SK-N-SH (cell line): ENCODE measurements around the gene ABCA6. TPM values are rescaled to one million over a fixed set of nuclear protein-coding genes. Genes with fewer than 3 reads are reported as not detected.

Source experiments
- CTCF ChIA-PET: fragments of 300-600, 350-600 bp; formaldehyde crosslinking; extraction: SDS; loops from one replicate; lab custom pipeline; 2021; lab: Yijun Ruan, JAX
- POLR2A ChIA-PET: fragments of 350-600 bp; sonication (Branson Sonifier 250); formaldehyde crosslinking; extraction: SDS; loops from one replicate; lab custom pipeline; 2020; ENCODE audit warnings: antibody characterized with exemption, inconsistent platforms; lab: Yijun Ruan, JAX
- DNase-seq: peaks from one replicate; pipeline ENCODE4 v3.0.0; 2012
- H2AFZ ChIP-seq: fragments of 200-600 bp; sonication (generic); 2 replicates; pipeline ENCODE4 v1.8.1; 2016; ENCODE audit warnings: antibody characterized with exemption, mild to moderate bottlenecking, low read depth
- H3F3A ChIP-seq: fragments of 200-600 bp; sonication (generic); replicated peaks from 2 replicates; pipeline ENCODE3; 2016; ENCODE audit warnings: antibody characterized with exemption, mild to moderate bottlenecking; ENCODE audit not compliant: insufficient read depth
- H3K27ac ChIP-seq, 2 experiments: fragments of 200-500 bp in 1 of 2; fragments of 200-600 bp in 1 of 2; sonication (Bioruptor generic) in 1 of 2; sonication (generic), shearing (Covaris generic) in 1 of 2; 2 replicates each; pipeline versions ENCODE4 v1.5.1 to v1.6.1; 2014 to 2016; ENCODE audit warnings: low read depth in 2 of 2, inconsistent platforms in 1 of 2, low read length in 1 of 2, mild to moderate bottlenecking in 1 of 2, mixed read lengths in 1 of 2
- H3K27me3 ChIP-seq: fragments of 200-600 bp; sonication (generic), shearing (Covaris generic); 2 replicates; pipeline ENCODE4 v1.6.1; 2016; ENCODE audit warnings: mixed run types; ENCODE audit not compliant: insufficient read depth
- H3K36me3 ChIP-seq, 2 experiments: fragments of 200-500 bp in 1 of 2; fragments of 200-600 bp in 1 of 2; sonication (Bioruptor generic) in 1 of 2; sonication (generic) in 1 of 2; replicated peaks in 1 of 2; 2 replicates each; pipeline versions ENCODE3 to v1.5.1; 2014 to 2016; ENCODE audit warnings: low read length in 1 of 2, mild to moderate bottlenecking in 1 of 2; ENCODE audit not compliant: insufficient read depth in 2 of 2, control insufficient read depth in 1 of 2
- H3K4me1 ChIP-seq, 2 experiments: fragments of 200-500 bp in 1 of 2; fragments of 200-600 bp in 1 of 2; sonication (Bioruptor generic) in 1 of 2; sonication (generic), shearing (Covaris generic) in 1 of 2; 2 replicates each; pipeline versions ENCODE4 v1.5.1 to v1.6.1; 2014 to 2016; ENCODE audit warnings: low read depth in 1 of 2, low read length in 1 of 2, mixed run types in 1 of 2; ENCODE audit not compliant: insufficient read depth in 2 of 2, control insufficient read depth in 1 of 2
- H3K4me2 ChIP-seq: fragments of 200-600 bp; sonication (generic), shearing (Covaris generic); 2 replicates; pipeline ENCODE4 v1.6.1; 2017; ENCODE audit warnings: mixed run types
- H3K4me3 ChIP-seq, 2 experiments: fragments of 200-500 bp in 1 of 2; fragments of 200-600 bp in 1 of 2; sonication (Bioruptor generic) in 1 of 2; sonication (generic), shearing (Covaris generic) in 1 of 2; 2 replicates each; pipeline versions ENCODE4 v1.5.1 to v1.8.1; 2014 to 2016; ENCODE audit warnings: low read depth in 2 of 2, inconsistent platforms in 1 of 2, low read length in 1 of 2, mild to moderate bottlenecking in 1 of 2, mixed read lengths in 1 of 2, moderate library complexity in 1 of 2
- H3K79me2 ChIP-seq: fragments of 200-600 bp; sonication (generic); 2 replicates; pipeline ENCODE4 v1.8.1; 2017; ENCODE audit warnings: mild to moderate bottlenecking; ENCODE audit not compliant: insufficient read depth
- H3K9ac ChIP-seq: fragments of 200-600 bp; sonication (generic); 2 replicates; pipeline ENCODE4 v1.6.1; 2017; ENCODE audit warnings: mixed run types
- H3K9me2 ChIP-seq: fragments of 200-600 bp; sonication (generic); 2 replicates; pipeline ENCODE4 v1.6.1; 2017; ENCODE audit warnings: mixed run types
- H3K9me3 ChIP-seq: fragments of 200-600 bp; sonication (generic); 2 replicates; pipeline ENCODE4 v1.6.1; 2017; ENCODE audit warnings: mixed run types, mild to moderate bottlenecking, moderate library complexity
- H4K20me1 ChIP-seq: fragments of 200-600 bp; sonication (generic); 2 replicates; pipeline ENCODE4 v1.6.1; 2017; ENCODE audit warnings: mild to moderate bottlenecking, mixed run types; ENCODE audit not compliant: insufficient read depth
- ELF1 ChIP-seq: IDR thresholded peaks from 2 replicates; pipeline ENCODE4 v1.4.0; 2012
- EP300 ChIP-seq, 2 experiments: IDR thresholded peaks; 2 replicates each; pipeline versions ENCODE4 v1.4.0 to v1.6.1; 2012; ENCODE audit warnings: borderline replicate concordance in 1 of 2, low read depth in 1 of 2, low read length in 1 of 2
- FOSL2 ChIP-seq: IDR thresholded peaks from 2 replicates; pipeline ENCODE4 v1.4.0; 2012; ENCODE audit warnings: low read depth, mild to moderate bottlenecking, moderate library complexity, borderline replicate concordance
- FOXJ3 ChIP-seq: sonication (generic); formaldehyde crosslinking; IDR thresholded peaks from 2 replicates; pipeline ENCODE4 v1.5.1; 2020; ENCODE audit warnings: mild to moderate bottlenecking, missing genetic modification reagents
- SIN3A ChIP-seq: IDR thresholded peaks from 2 replicates; pipeline ENCODE4 v1.6.1; 2012; ENCODE audit warnings: low read depth, mild to moderate bottlenecking, low read length, moderate library complexity, borderline replicate concordance
- SMC3 ChIP-seq: IDR thresholded peaks from 2 replicates; pipeline ENCODE4 v1.6.1; 2012; ENCODE audit warnings: low read depth, low read length, improper control_type of control experiment
- TAF1 ChIP-seq: IDR thresholded peaks from 2 replicates; pipeline ENCODE4 v1.6.1; 2012; ENCODE audit warnings: low read depth, mild to moderate bottlenecking, low read length, moderate library complexity, borderline replicate concordance
- TCF12 ChIP-seq: IDR thresholded peaks from 2 replicates; pipeline ENCODE4 v1.4.0; 2012
- TEAD4 ChIP-seq: IDR thresholded peaks from 2 replicates; pipeline ENCODE4 v1.4.0; 2012; ENCODE audit warnings: mild to moderate bottlenecking, borderline replicate concordance; ENCODE audit not compliant: insufficient read depth
- YY1 ChIP-seq: IDR thresholded peaks from 2 replicates; pipeline ENCODE4 v1.4.0; 2012; ENCODE audit warnings: low read depth, mild to moderate bottlenecking
- WGBS: methylation state at CpG from one replicate; pipeline ENCODE4 v1.1.6; 2017; ENCODE audit warnings: low lambda C conversion rate; 5-methylcytosine and 5-hydroxymethylcytosine counted together
- polyA plus RNA-seq, 3 experiments: library from polyadenylated mRNA; depleted of rRNA; stranded (reverse); fragments of >200 nt; gene quantifications; 2 replicates each; pipeline ENCODE4 v1.2.3, GENCODE V29; 2012
- TF ChIP-seq, protein P1 (sequence below): fragments of 150-350 bp; IDR thresholded peaks from 2 replicates; pipeline ENCODE4 v1.6.1; 2017; ENCODE audit warnings: antibody characterized with exemption, low read length, low read depth, borderline replicate concordance
- TF ChIP-seq, protein P2 (sequence below): IDR thresholded peaks from 2 replicates; pipeline ENCODE4 v1.4.0; 2012; ENCODE audit warnings: low read depth

Gene ABCA6
- polyA plus RNA-seq, 1 of the 3 experiments (the other 2 are of a cell fraction), result 0.15 TPM

DNA sequence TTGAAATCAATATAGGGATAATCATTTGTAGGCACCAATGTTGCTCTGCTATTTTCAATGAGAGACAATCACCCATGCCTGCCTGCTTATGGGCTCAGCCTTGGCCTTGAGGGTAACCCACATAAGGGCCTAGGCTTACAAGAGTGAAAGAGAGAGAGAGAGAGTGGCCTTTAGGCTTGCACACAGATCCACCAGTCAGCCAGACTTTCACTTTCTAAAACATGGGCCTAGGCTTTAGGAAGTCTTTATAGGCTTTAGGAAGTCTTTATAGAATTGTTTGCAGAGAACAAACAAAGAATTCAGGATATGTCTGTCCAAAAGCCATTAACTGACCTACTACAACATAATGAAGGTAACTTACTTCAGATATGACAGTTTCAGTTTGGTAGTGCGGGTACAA lies 84.4 kb downstream of the ABCA6 start:
- Histone ChIP-seq H3K4me1 (peaks cover 0 to 3% of the 10 kb centered on the region in 2 experiments; a peak in 2 of 4 replicates), H3K4me3 (no peak overlapping the region), H3K9ac (no peak overlapping the region), H4K20me1 (no peaks in the 10 kb centered on the region), H3K9me2 (no peaks in the 10 kb centered on the region), H2AFZ (no peak overlapping the region), H3K79me2 (no peaks in the 10 kb centered on the region), H3F3A (no peaks in the 10 kb centered on the region), H3K4me2 (no peak overlapping the region), H3K9me3 (no peaks in the 10 kb centered on the region), H3K27ac (no peak overlapping the region), H3K27me3 (no peaks in the 10 kb centered on the region), H3K36me3 (no peaks in the 10 kb centered on the region)
- TF ChIP-seq SMC3 (no peak), ELF1 (no peak), SIN3A (no peak)
- TF ChIP-seq, protein P1, sequence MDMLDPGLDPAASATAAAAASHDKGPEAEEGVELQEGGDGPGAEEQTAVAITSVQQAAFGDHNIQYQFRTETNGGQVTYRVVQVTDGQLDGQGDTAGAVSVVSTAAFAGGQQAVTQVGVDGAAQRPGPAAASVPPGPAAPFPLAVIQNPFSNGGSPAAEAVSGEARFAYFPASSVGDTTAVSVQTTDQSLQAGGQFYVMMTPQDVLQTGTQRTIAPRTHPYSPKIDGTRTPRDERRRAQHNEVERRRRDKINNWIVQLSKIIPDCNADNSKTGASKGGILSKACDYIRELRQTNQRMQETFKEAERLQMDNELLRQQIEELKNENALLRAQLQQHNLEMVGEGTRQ, result no peak
- WGBS, result 5% methylated on average over 1 of the region's 1 CpG
- DNase-seq, result no peak
- ChIA-PET CTCF (interaction anchor here (0.8 kb wide), 1 partner anchor 146 kb away, joined by 3 read pairs; no protein-coding TSS in a partner anchor), POLR2A (no interaction called here)

DNA sequence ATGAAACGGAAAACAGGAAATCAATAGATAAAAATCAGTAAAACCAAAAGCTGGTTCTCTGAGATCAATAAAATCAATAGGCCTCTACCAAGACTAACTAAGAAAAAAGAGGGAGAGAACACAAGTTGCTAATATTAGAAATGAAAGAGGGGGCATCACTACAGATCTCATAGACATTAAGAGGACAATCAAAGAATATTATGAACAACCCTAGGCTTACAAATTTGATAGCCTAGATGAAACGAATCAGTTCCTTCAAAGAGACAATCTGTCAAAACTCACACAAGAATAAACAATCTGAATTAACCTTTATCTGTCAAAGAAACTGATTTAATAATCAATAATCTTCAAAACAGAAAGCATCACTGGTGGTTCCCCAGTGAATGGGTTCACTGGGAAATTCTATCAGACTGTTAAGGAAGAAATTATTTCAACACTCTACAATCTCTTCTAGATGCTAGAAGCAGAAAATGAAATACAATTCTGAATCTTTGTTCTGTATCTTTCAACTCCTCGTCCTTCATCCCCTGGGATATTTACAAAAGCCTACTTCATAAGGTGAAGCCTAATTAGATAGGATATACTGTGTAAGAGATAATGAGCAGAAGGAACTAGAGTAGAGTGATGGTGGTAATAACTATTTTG lies 85.4 kb downstream of the ABCA6 start:
- Histone ChIP-seq H3K79me2 (no peaks in the 10 kb centered on the region), H3F3A (no peaks in the 10 kb centered on the region), H3K9me2 (no peaks in the 10 kb centered on the region), H4K20me1 (no peaks in the 10 kb centered on the region), H3K4me2 (no peak overlapping the region), H3K36me3 (no peaks in the 10 kb centered on the region), H3K27me3 (no peaks in the 10 kb centered on the region), H3K27ac (no peak overlapping the region), H3K4me1 (peaks cover 0 to 3% of the 10 kb centered on the region in 2 experiments; a peak in 2 of 4 replicates), H3K9ac (no peak overlapping the region), H2AFZ (no peak overlapping the region), H3K9me3 (no peaks in the 10 kb centered on the region), H3K4me3 (no peak overlapping the region)
- WGBS, result 2% methylated on average over 3 of the region's 3 CpGs
- CTCF ChIA-PET, result no interaction called here
- POLR2A ChIA-PET, result no interaction called here
- TF ChIP-seq, protein P2, sequence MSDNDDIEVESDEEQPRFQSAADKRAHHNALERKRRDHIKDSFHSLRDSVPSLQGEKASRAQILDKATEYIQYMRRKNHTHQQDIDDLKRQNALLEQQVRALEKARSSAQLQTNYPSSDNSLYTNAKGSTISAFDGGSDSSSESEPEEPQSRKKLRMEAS, result no peak
- TF ChIP-seq FOSL2 (no peak), SMC3 (no peak), TEAD4 (no peak), YY1 (no peak), TCF12 (no peak)
- DNase-seq, result no peak

DNA sequence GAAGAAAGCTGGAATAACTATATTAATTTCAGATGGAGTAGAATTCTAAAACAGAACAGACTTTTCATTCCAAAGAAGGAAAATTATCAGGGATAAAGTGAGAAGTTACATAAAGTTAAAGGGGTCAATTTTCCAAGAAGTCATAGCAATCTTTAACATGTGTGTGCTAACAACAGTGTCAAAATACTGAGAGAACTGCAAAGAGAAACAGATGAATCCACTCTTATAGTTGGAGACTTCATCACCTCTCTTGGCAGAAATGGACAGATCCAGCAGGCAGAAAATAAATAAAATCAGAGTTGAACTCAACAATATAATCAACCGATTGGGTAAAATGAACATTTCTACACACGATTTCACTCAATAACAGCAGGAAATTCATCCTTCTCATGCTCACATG lies 86.4 kb downstream of the ABCA6 start:
- no peak overlapping the region for H3K4me3 ChIP-seq
- WGBS, result 23% methylated on average over 2 of the region's 2 CpGs
- POLR2A ChIA-PET, result no interaction called here
- no peaks in the 10 kb centered on the region for H3F3A ChIP-seq
- CTCF ChIA-PET, result no interaction called here
- no peak overlapping the region for H3K9ac ChIP-seq
- H3K4me1 ChIP-seq, result peaks cover 0 to under 1% of the 10 kb centered on the region in 2 experiments; a peak in 2 of 4 replicates
- no peak overlapping the region for H3K4me2 ChIP-seq
- TF ChIP-seq FOXJ3 (no peak), EP300 (IDR thresholded peaks at IDR 0.05; ENCODE audit: borderline replicate concordance in 1 of 2, low read depth in 1 of 2, low read length in 1 of 2) (no peak), TAF1 (no peak), SIN3A (no peak)
- H3K9me3 ChIP-seq, result no peaks in the 10 kb centered on the region
- no peaks in the 10 kb centered on the region for H4K20me1 ChIP-seq
- no peaks in the 10 kb centered on the region for H3K79me2 ChIP-seq
- no peak overlapping the region for H3K27ac ChIP-seq
- DNase-seq, result no peak
- no peak overlapping the region for H2AFZ ChIP-seq
- no peaks in the 10 kb centered on the region for H3K36me3 ChIP-seq
- no peaks in the 10 kb centered on the region for H3K27me3 ChIP-seq
- no peaks in the 10 kb centered on the region for H3K9me2 ChIP-seq
